ENCODE data around the gene GAN.
"Not testable (repeated sequence)": the region's sequence is repeated elsewhere in the genome, so short reads cannot be mapped to it uniquely, and the experiment has no call there.

GRCh38 chr16:81422153-81422552 lies 107.4 kb downstream of the GAN start:
- not testable (repeated sequence) for TF ChIP-seq EZH2 (IDR thresholded peaks at IDR 0.05); MAX (IDR thresholded peaks at IDR 0.05); EZH2phosphoT487 (IDR thresholded peaks at IDR 0.05; ENCODE audit: borderline replicate concordance); POLR2A (IDR thresholded peaks at IDR 0.05; ENCODE audit: borderline replicate concordance, extremely low read depth, insufficient read depth, insufficient read length); YY1 (IDR thresholded peaks at IDR 0.05; ENCODE audit: extremely low read depth, insufficient replicate concordance, low read depth, low read length); SRF (IDR thresholded peaks at IDR 0.05; ENCODE audit: low read depth); ATF3 (IDR thresholded peaks at IDR 0.05); TCF7L2 (IDR thresholded peaks at IDR 0.05; ENCODE audit: borderline replicate concordance, extremely low read depth, insufficient read depth, insufficient read length)

Measured in HCT116 (cell line).